Measurements from ENCODE around the gene CORO7.

GRCh38 chr16:4370151-4370550, 46.2 kb downstream of the CORO7 start:
- TF ChIP-seq CTCF (IDR thresholded peaks at IDR 0.05), result no peak
- TF ChIP-seq EZH2 (IDR thresholded peaks at IDR 0.05; ENCODE audit: borderline replicate concordance, insufficient read depth, low read depth, low read length, poor library complexity, severe bottlenecking), result no peak
